ENCODE data around the gene ALG1L2.
"Not testable (repeated sequence)": the region's sequence is repeated elsewhere in the genome, so short reads cannot be mapped to it uniquely, and the experiment has no call there.

DNA sequence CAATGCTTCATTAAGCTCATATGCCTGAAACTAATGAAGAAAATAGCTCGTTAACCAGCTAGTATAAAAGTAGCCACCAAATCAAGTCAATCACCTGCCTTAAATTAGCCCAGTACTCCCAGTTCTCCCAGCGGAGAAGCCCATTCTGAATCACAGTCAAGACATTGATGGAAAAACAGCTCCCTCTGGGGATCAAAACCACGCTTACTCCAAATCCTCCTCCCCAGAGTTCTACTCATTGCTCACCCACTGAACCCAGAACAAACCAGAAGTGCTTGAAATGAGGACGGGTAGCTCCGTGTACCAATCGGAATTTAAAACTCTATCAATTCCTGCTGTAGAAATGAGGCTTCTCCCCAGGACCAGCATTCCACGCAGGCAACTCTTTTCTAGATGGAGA is 54.7 kb downstream of the ALG1L2 start:
- TF ChIP-seq, protein P1, sequence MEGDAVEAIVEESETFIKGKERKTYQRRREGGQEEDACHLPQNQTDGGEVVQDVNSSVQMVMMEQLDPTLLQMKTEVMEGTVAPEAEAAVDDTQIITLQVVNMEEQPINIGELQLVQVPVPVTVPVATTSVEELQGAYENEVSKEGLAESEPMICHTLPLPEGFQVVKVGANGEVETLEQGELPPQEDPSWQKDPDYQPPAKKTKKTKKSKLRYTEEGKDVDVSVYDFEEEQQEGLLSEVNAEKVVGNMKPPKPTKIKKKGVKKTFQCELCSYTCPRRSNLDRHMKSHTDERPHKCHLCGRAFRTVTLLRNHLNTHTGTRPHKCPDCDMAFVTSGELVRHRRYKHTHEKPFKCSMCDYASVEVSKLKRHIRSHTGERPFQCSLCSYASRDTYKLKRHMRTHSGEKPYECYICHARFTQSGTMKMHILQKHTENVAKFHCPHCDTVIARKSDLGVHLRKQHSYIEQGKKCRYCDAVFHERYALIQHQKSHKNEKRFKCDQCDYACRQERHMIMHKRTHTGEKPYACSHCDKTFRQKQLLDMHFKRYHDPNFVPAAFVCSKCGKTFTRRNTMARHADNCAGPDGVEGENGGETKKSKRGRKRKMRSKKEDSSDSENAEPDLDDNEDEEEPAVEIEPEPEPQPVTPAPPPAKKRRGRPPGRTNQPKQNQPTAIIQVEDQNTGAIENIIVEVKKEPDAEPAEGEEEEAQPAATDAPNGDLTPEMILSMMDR (IDR thresholded peaks at IDR 0.05; ENCODE audit: control extremely low read depth in 1 of 3, insufficient read depth in 1 of 3, low read depth in 1 of 3, low read length in 3 of 3), result not testable (repeated sequence)
- not testable (repeated sequence) for TF ChIP-seq POLR2AphosphoS5 (IDR thresholded peaks at IDR 0.05; ENCODE audit: low read depth, low read length); SAP30 (IDR thresholded peaks at IDR 0.05; ENCODE audit: insufficient read depth, insufficient replicate concordance, low read length); EZH2 (IDR thresholded peaks at IDR 0.05; ENCODE audit: low read depth, low read length, severe bottlenecking); YY1 (IDR thresholded peaks at IDR 0.05; ENCODE audit: low read depth, low read length); RBBP5 (IDR thresholded peaks at IDR 0.05; ENCODE audit: borderline replicate concordance, low read depth, low read length); SUZ12 (IDR thresholded peaks at IDR 0.05; ENCODE audit: low read length); CREB1 (IDR thresholded peaks at IDR 0.05); HDAC2 (IDR thresholded peaks at IDR 0.05; ENCODE audit: borderline replicate concordance in 1 of 2, low read depth in 2 of 2, low read length in 2 of 2)
